K562 (cell line): Measurements from ENCODE around the gene ERCC1. TPM values are rescaled to one million over a fixed set of nuclear protein-coding genes. Genes with fewer than 3 reads are reported as not detected.

ENCODE experiments used
- BACH1 ChIP-seq: fragments of 200-800 bp; sonication (Bioruptor generic); IDR thresholded peaks from 2 replicates; pipeline ENCODE4 v1.6.1; 2016; ENCODE audit warnings: missing genetic modification characterization, missing compliant biosample characterization
- BRD9 ChIP-seq: fragments of 450-650 bp; IDR thresholded peaks from 2 replicates; pipeline ENCODE4 v1.6.1; 2018; ENCODE audit warnings: low read depth; ENCODE audit not compliant: partially characterized antibody
- CBFB ChIP-seq: sonication (generic); formaldehyde crosslinking; IDR thresholded peaks from 2 replicates; pipeline ENCODE4 v1.4.0; 2020; ENCODE audit warnings: mild to moderate bottlenecking, missing genetic modification reagents
- ETV6 ChIP-seq, 3 experiments: fragments of 150-350 bp in 1 of 3; sonication (generic) in 1 of 3; formaldehyde crosslinking in 1 of 3; IDR thresholded peaks; 2 replicates each; pipeline versions ENCODE4 v1.6.1 to v1.8.0; 2014 to 2022; ENCODE audit warnings: borderline replicate concordance in 2 of 3, low read depth in 2 of 3, antibody characterized with exemption in 1 of 3, low read length in 1 of 3, mild to moderate bottlenecking in 1 of 3, missing genetic modification reagents in 1 of 3
- GTF2F1 ChIP-seq: IDR thresholded peaks from 2 replicates; pipeline ENCODE4 v1.6.1; 2011; ENCODE audit warnings: low read depth, low read length, improper control_type of control experiment
- HNRNPL ChIP-seq: fragments of 200-400 bp; formaldehyde crosslinking; IDR thresholded peaks from 2 replicates; pipeline ENCODE4 v1.6.1; 2017; ENCODE audit warnings: low read depth, mild to moderate bottlenecking, low read length
- HNRNPLL ChIP-seq: fragments of 200-400 bp; formaldehyde crosslinking; IDR thresholded peaks from 2 replicates; pipeline ENCODE4 v1.6.1; 2017; ENCODE audit warnings: low read length, low read depth, mild to moderate bottlenecking; ENCODE audit not compliant: poor library complexity, severe bottlenecking
- KLF10 ChIP-seq: fragments of 250-450 bp; sonication (Bioruptor Pico); IDR thresholded peaks from 2 replicates; pipeline ENCODE4 v1.6.1; 2021; ENCODE audit warnings: matching md5 sums
- MAFG ChIP-seq: fragments of 450-650 bp; conservative IDR thresholded peaks from 2 replicates; pipeline ENCODE4 v1.6.1; 2016; ENCODE audit warnings: missing genetic modification characterization, missing compliant biosample characterization
- MIER1 ChIP-seq: fragments of 450-650 bp; IDR thresholded peaks from 2 replicates; pipeline ENCODE4 v1.6.1; 2016; ENCODE audit warnings: antibody characterized with exemption, mild to moderate bottlenecking, low read depth
- NCOA4 ChIP-seq: fragments of 450-650 bp; IDR thresholded peaks from 2 replicates; pipeline ENCODE4 v1.6.1; 2018; ENCODE audit warnings: mild to moderate bottlenecking; ENCODE audit not compliant: partially characterized antibody
- NCOA6 ChIP-seq: fragments of 450-650 bp; IDR thresholded peaks from 2 replicates; pipeline ENCODE4 v1.6.1; 2017; ENCODE audit warnings: mild to moderate bottlenecking
- SAFB ChIP-seq: fragments of 200-400 bp; formaldehyde crosslinking; IDR thresholded peaks from 2 replicates; pipeline ENCODE4 v1.6.1; 2017; ENCODE audit warnings: low read depth, low read length, borderline replicate concordance
- SMC3 ChIP-seq: conservative IDR thresholded peaks from 2 replicates; pipeline ENCODE4 v1.6.1; 2011; ENCODE audit warnings: low read depth, low read length, improper control_type of control experiment; ENCODE audit not compliant: insufficient read depth
- SRSF7 ChIP-seq: fragments of 200-400 bp; formaldehyde crosslinking; optimal IDR thresholded peaks from 2 replicates; pipeline ENCODE3; 2017; ENCODE audit warnings: mild to moderate bottlenecking, low read depth, low read length
- STAT5A ChIP-seq: IDR thresholded peaks from 2 replicates; pipeline ENCODE4 v1.6.1; 2012; ENCODE audit warnings: low read length, inconsistent platforms, borderline replicate concordance
- XRCC5 ChIP-seq: fragments of 200-400 bp; formaldehyde crosslinking; IDR thresholded peaks from 2 replicates; pipeline ENCODE4 v1.6.1; 2017; ENCODE audit warnings: low read depth, mild to moderate bottlenecking, low read length
- ZNF282 ChIP-seq: sonication (generic); formaldehyde crosslinking; IDR thresholded peaks from 2 replicates; pipeline ENCODE4 v1.8.1; 2023; ENCODE audit warnings: missing genetic modification reagents
- ZNF431 ChIP-seq: sonication (generic); formaldehyde crosslinking; IDR thresholded peaks from 2 replicates; pipeline ENCODE4 v1.8.0; 2022; ENCODE audit warnings: mild to moderate bottlenecking, missing genetic modification reagents
- ZNF75A ChIP-seq: fragments of 450-650 bp; formaldehyde crosslinking; IDR thresholded peaks from 2 replicates; pipeline ENCODE4 v1.4.0; 2020; ENCODE audit warnings: mild to moderate bottlenecking
- ZNF780A ChIP-seq: fragments of 250-450 bp; sonication (Bioruptor Pico); IDR thresholded peaks from 2 replicates; pipeline ENCODE4 v1.5.0; 2021; ENCODE audit warnings: mild to moderate bottlenecking
- ZNF830 ChIP-seq: fragments of 250-450 bp; sonication (Bioruptor Pico); IDR thresholded peaks from 2 replicates; pipeline ENCODE4 v1.5.0; 2021; ENCODE audit warnings: mild to moderate bottlenecking
- polyA plus RNA-seq, 8 experiments: library from polyadenylated mRNA; depleted of rRNA in 4 of 8; stranded (reverse) in 5 of 8; unstranded in 3 of 8; fragments of >200 nt; fragmentation: Nextera tagmentation in 2 of 8; fragmentation: Illumina TruSeq in 1 of 8; extraction: Ambion mirVana in 2 of 8; extraction: Trizol in 1 of 8; gene quantifications; 2 replicates each; pipeline versions ENCODE4 v1.2.1 to v1.2.3, GENCODE V29; 2011 to 2014; ENCODE audit warnings: inconsistent platforms in 1 of 8, missing spikeins in 1 of 8
- total RNA-seq, 7 experiments: library from RNA; depleted of rRNA in 6 of 7; stranded (reverse); fragments of >200 nt in 6 of 7; fragmentation: Illumina TruSeq in 2 of 7; extraction: Trizol in 2 of 7; gene quantifications; 2 replicates each; pipeline versions ENCODE4 v1.2.1 to v1.2.3, GENCODE V29; 2011 to 2021; ENCODE audit warnings: low replicate concordance in 1 of 7
- TF ChIP-seq, protein P1 (sequence below): sonication (generic); formaldehyde crosslinking; IDR thresholded peaks from 2 replicates; pipeline ENCODE4 v1.8.0; 2022; ENCODE audit warnings: mild to moderate bottlenecking, missing genetic modification reagents
- TF ChIP-seq, protein P2 (sequence below): fragments of 450-650 bp; formaldehyde crosslinking; IDR thresholded peaks from 2 replicates; pipeline ENCODE4 v1.4.0; 2022; ENCODE audit warnings: mild to moderate bottlenecking, moderate library complexity
- TF ChIP-seq, protein P3 (sequence below): fragments of 450-650 bp; formaldehyde crosslinking; IDR thresholded peaks from 2 replicates; pipeline ENCODE4 v1.4.0; 2020; ENCODE audit warnings: mild to moderate bottlenecking, moderate library complexity
- TF ChIP-seq, protein P4 (sequence below): fragments of 250-450 bp; sonication (Bioruptor Pico); IDR thresholded peaks from 2 replicates; pipeline ENCODE4 v1.4.0; 2020; ENCODE audit warnings: borderline replicate concordance

The ERCC1 gene
- total and polyA plus RNA-seq, 9 of the 15 experiments (the other 6 are each of a cell fraction or from before 2014, with no cell fraction given) = 9.3 to 92.6 (median 60.0) TPM

DNA sequence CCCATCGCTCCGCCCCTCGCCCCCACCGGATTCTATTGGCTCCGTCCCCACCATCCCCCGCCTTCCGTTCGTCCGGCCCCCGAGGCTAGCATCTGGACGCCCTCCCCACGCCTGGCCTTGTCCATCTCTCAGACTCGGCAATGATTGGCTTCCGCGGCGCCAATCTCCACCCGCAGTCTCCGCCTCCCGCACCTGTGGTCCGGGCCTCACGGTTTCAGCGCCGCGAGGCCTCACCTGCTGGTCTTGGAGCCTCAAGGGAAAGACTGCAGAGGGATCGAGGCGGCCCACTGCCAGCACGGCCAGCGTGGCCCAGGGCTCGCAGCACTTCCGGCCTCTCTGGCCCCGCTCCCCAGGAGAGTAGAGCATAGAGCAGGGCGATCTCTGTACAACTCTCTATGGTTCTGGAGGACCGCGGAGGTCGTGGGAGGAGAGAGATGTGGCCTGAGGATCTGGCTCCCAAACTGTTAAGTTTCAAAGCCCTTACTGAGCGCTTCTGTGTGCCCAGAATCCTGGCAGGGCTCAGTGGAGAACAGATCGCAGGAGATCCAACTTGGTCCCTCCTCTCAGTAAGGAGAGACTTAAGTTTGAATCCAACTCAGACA, at the start of gene ERCC1 (continued):
- no peak for TF ChIP-seq ZNF282 (CRISPR knock-in tag)
- TF ChIP-seq GTF2F1 = 0 out of 2 replicates have a peak, but pooled peaks have one; percentile 17
- TF ChIP-seq NCOA6 = no peak
- no peak for TF ChIP-seq SRSF7
- TF ChIP-seq, protein P1, sequence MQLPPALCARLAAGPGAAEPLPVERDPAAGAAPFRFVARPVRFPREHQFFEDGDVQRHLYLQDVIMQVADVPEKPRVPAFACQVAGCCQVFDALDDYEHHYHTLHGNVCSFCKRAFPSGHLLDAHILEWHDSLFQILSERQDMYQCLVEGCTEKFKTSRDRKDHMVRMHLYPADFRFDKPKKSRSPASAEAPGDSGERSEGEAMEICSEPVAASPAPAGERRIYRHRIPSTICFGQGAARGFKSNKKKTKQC = no peak
- TF ChIP-seq XRCC5 = no peak
- TF ChIP-seq HNRNPLL = no peak
- no peak for TF ChIP-seq CBFB
- no peak for TF ChIP-seq ZNF75A (CRISPR knock-in tag)
- no peak for TF ChIP-seq BRD9
- no peak for TF ChIP-seq KLF10 (CRISPR knock-in tag)
- TF ChIP-seq SAFB = peak; percentile 15; the same call in 1 of the 2 replicates
- 0 out of 2 replicates have a peak, but pooled peaks have one; percentile 7 for TF ChIP-seq STAT5A
- TF ChIP-seq ETV6 (IDR thresholded peaks at IDR 0.05; ENCODE audit: borderline replicate concordance in 1 of 2, low read depth in 2 of 2, low read length in 1 of 2) = no peak
- no peak for TF ChIP-seq ETV6 (CRISPR knock-in tag; IDR thresholded peaks at IDR 0.05; ENCODE audit: borderline replicate concordance)
- TF ChIP-seq, protein P2, sequence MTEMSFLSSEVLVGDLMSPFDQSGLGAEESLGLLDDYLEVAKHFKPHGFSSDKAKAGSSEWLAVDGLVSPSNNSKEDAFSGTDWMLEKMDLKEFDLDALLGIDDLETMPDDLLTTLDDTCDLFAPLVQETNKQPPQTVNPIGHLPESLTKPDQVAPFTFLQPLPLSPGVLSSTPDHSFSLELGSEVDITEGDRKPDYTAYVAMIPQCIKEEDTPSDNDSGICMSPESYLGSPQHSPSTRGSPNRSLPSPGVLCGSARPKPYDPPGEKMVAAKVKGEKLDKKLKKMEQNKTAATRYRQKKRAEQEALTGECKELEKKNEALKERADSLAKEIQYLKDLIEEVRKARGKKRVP (CRISPR knock-in tag) = no peak
- TF ChIP-seq MIER1 = no peak
- no peak for TF ChIP-seq MAFG (tag)
- 0 out of 2 replicates have a peak, but pooled peaks have one; percentile 8 for TF ChIP-seq ZNF431 (CRISPR knock-in tag)
- TF ChIP-seq HNRNPL = no peak
- TF ChIP-seq, protein P3, sequence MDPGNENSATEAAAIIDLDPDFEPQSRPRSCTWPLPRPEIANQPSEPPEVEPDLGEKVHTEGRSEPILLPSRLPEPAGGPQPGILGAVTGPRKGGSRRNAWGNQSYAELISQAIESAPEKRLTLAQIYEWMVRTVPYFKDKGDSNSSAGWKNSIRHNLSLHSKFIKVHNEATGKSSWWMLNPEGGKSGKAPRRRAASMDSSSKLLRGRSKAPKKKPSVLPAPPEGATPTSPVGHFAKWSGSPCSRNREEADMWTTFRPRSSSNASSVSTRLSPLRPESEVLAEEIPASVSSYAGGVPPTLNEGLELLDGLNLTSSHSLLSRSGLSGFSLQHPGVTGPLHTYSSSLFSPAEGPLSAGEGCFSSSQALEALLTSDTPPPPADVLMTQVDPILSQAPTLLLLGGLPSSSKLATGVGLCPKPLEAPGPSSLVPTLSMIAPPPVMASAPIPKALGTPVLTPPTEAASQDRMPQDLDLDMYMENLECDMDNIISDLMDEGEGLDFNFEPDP (CRISPR knock-in tag) = no peak
- no peak for TF ChIP-seq SMC3
- TF ChIP-seq, protein P4, sequence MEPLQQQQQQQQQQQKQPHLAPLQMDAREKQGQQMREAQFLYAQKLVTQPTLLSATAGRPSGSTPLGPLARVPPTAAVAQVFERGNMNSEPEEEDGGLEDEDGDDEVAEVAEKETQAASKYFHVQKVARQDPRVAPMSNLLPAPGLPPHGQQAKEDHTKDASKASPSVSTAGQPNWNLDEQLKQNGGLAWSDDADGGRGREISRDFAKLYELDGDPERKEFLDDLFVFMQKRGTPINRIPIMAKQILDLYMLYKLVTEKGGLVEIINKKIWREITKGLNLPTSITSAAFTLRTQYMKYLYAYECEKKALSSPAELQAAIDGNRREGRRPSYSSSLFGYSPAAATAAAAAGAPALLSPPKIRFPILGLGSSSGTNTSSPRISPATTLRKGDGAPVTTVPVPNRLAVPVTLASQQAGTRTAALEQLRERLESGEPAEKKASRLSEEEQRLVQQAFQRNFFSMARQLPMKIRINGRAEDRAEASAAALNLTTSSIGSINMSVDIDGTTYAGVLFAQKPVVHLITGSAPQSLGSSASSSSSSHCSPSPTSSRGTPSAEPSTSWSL (CRISPR knock-in tag) = no peak
- TF ChIP-seq BACH1 (tag) = no peak
- peak; percentile 49 for TF ChIP-seq NCOA4
- TF ChIP-seq ZNF780A = no peak
- no peak for TF ChIP-seq ZNF830 (CRISPR knock-in tag)
